AG20443 (cell line): Measurements from ENCODE around the gene PRKAR1A.

Experiments
- DNase-seq: peaks from one replicate; pipeline ENCODE4 v3.0.0; 2012; ENCODE audit warnings: low spot score, mixed read lengths

PRKAR1A gene

GRCh38 chr17:68542698-68543463 lies 30.7 kb downstream of the PRKAR1A start:
- DNase-seq, result no peak

GRCh38 chr17:68544111-68544915 lies 32.1 kb downstream of the PRKAR1A start:
- no peak for DNase-seq

DNA sequence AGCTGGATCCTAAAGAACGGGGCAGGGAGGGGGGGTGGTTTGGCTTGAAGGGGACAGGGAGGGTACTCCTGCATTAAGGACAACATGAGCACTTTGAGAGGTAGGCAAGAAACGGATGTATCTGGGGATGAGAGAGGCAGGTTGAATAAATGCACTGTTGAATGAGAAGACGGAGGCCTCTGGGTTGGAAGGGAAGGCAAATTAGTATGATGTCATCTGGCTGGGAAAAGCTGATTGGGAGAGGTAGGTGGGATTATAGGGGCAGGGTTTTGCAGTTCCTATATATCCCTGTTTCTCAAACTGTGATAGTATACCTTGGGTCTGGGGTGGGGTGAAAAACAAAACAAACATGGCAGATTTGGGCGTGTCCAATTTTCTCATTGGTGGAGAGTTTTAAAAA lies 44.3 kb downstream of the PRKAR1A start:
- DNase-seq, result no peak

GRCh38 chr17:68559316-68559715 lies 47.1 kb downstream of the PRKAR1A start:
- DNase-seq, result no peak

DNA sequence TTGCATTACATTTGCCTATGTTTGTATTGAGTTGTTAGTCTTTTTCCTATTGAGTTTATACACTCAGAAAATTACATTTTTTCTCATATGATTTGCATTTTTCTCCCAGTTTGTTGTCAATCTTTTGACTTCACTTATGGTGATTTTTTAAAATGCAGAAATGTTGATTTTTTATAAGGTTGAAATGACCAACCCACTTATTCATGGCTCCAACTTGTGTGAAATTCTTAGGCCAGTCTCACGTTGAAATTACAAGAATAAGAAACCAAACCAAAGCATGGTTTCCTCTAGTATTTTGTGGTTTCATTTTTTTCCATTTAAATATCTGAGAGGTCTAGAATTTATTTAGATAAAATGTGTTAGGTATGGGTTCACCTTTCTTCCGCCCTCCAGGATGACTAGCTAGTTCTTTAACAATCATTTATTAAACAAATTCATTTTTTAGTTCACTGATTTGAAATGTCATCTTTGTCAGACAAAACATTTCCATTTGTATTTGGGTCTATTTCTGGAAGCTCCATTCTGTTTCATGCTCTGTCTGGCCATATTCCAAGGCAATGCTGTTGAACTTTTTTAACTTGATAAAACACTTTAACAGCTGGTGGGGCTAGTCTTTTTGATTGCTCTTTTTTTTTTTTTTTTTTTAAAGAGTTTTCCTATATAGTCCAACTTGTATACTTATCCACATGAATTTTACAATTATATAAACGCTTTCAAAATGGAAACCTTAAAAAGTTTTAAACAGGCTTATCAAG lies 48.9 kb downstream of the PRKAR1A start:
- no peak for DNase-seq

GRCh38 chr17:68562736-68563135 lies 50.5 kb downstream of the PRKAR1A start:
- DNase-seq, result peak; percentile 29

DNA sequence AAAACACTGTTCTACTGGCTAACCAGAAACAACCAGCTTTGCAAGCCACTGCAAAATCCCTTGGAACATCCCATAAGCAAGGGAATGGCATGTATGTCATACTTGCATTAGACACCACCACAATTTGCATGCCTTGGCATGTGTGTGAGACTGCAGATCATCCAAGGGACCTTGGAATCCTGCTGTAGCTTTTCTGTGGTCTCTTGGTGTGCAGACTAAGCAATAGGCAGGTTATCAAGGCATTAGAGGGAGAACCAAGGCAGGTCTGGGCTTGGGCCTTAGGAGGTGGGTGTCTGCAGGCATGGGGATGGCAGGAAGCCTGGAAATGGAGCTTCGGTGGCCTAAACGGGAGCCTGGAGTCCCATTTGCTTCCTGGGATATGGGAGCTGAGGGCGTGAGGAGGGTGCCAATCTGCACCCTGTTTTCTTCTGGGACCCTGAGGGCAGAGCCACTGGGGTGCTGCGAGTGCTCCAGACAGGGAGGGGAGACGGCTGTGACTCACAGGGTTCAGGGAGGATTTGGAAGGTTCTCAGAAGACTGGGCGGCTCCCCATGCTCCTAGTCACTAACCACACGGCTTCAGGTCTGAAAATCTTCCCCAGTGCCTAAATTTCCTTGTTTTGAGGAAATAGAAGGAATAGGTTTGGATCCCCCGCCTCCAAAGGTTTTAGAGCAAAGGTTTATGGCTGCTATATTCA lies 52.3 kb downstream of the PRKAR1A start:
- no peak for DNase-seq

DNA sequence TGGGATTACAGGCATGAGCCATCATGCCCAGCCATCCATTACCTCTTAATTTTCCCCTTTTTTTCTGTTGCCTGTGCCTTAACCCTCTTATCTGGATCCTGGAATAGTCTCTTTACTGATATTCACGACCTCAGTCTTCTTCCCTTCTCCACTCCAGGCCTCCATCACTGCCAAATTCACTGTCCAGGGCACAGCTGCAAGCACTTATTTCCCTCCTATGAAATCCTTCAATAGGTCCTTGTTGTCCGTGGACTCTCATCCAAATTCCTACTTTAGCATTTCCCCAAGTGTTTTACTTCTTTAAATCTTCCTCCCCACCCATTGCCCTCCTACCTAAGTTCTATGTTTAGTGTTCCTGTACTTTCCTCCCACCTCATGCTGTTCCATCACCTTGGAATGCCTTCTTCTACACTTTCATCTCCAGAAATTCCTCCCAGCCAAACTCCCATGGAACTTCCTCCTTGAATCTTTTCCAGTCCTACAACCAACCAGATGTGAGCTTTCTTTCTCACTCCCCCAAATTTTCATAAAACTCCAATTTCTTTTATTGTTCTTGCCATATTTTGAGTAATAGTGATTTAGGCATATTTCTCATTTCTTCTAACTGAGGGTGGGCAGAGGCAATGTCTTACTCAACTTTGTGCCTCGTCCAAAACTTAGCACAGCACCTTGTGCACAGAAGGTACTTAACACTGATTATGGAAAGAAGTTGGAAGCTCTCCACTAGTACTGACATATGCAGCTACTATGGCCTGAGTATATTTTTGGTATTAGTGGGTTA lies 53.6 kb downstream of the PRKAR1A start:
- peak; percentile 21 for DNase-seq

GRCh38 chr17:68566442-68566738 lies 54.2 kb downstream of the PRKAR1A start:
- DNase-seq, result peak; percentile 34

- DNase-seq, result no peak
These were observed 54.8 kb downstream of the PRKAR1A start for GRCh38 chr17:68567035-68567434.

DNA sequence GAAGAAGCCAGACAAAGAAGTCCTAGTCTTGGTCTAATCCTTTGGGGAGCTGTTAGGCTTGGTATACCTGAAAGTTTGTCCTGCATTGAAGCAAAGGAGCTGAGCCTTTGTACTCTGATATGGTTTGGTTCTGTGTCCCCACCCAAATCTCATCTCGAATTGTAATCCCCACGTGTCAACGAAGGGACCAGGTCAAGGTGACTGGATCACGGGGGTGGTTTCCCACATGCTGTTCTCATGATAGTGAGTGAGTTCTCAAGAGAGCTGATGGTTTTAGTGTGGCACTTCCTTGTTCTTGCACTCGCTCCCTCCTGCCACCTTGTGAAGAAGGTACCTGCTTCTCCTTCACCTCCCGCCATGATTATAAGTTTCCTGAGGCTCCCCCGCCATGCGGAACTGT lies 55.4 kb downstream of the PRKAR1A start:
- no peak for DNase-seq

GRCh38 chr17:68568581-68568980 lies 56.4 kb downstream of the PRKAR1A start:
- no peak for DNase-seq

GRCh38 chr17:68569346-68569745 lies 57.1 kb downstream of the PRKAR1A start:
- no peak for DNase-seq

DNA sequence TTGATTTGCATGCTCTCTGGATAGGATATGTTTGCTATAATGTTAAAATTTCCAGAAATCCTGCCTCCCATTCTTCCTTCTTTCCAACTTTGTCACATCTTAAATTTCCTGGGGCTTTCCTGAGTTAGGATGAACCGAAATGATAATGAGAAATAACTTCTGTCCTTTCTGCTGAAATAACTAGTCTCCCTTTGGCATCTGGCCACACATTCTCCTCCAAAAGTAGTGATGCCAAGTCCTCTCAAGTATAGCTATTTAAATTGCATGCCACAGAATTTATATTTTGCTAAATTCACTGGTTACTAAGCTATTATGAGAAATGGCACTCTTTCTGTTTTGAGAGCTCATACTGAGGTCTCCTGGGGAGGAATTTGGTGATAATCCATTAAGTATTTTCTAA lies 58.3 kb downstream of the PRKAR1A start:
- DNase-seq, result no peak

GRCh38 chr17:68572138-68572842 lies 60.1 kb downstream of the PRKAR1A start:
- no peak for DNase-seq

DNA sequence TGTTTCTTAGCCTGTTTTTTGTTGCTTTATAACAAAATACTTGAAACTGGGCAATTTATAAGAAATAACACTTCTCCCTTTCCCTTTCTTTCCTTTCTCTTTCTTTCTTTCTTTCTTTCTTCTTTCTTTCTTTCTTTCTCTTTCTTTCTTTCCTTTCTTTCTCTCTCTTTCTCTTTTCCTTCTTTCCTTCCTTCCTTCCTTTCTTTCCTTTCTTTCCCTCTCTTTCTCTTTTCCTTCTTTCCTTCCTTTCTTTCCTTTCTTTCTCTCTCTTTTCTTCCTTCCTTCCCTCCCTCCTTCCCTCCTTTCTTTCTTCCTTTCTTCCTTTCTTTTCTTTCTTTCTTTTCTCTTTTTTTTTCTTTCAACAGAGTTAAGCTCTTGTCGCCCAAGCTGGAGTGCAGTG lies 61.1 kb downstream of the PRKAR1A start:
- no peak for DNase-seq

DNA sequence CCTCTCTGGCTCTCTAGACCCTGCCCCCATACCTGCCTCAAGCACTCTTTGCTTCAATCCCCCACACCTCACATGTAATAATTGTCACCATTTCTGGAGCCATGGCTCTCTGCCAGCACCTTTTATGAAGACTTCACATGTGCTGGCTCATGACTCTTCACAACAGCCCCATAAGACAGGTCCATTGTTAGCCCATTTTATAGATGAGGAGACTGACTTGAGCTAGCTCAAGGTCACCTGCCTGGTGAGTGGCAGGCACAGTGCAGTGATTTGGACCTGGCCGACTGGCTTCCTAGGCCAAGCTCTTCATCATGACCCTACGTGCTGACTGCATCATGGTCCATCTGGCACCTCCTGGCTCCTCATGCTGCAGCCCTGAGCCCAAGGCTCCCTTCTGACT lies 63.9 kb downstream of the PRKAR1A start:
- no peak for DNase-seq

DNA sequence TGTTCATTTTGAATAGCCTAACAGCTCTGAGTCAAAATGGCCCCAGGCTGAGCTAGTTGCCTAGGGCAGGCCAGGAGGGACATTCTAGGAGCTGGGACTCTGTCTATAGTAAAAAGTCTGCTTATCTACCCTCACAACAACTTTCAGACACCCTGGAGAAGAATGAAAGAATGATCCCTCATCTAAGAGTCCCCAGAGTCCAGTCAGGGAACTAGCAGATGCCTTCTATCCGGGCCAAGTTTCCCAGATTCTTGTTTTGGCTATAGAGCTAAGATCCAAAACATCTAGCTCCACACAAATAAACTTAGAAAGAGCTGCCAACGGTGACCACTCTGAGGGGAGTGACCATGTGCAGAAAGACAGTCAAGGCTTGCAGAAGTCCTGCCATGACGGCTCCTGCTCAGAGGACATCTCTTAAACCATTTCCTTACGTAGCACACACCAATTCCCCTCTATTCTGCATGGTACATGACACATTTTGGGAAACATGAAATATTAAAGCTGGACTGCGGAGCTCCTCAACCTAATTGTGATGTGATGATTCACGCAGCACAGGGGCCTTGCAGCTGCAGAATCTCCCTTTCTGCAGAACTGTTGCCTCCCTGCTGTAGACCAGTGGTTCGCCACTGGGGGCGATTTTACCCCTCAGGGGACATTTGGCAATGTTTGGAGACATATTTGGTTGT lies 64.7 kb downstream of the PRKAR1A start:
- peak; percentile 84 for DNase-seq

DNA sequence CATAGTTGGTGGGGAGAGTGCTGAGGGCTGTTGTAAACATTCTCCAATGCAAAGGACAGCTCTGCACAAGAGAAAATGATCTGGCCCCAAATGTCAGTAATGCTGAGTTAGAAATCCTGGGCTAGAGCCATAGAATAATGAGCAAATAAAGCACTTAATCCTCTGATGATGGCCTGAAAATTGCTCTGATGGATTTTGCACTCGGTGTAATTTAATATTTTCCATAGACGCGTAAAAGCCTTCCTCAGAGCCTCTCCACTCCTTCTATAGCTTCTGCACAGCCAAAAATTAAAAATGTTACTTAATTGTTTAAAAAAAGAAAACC lies 65.2 kb downstream of the PRKAR1A start:
- DNase-seq, result no peak

- no peak for DNase-seq
These were observed 66.0 kb downstream of the PRKAR1A start for GRCh38 chr17:68578236-68578635.
